ENCODE results near the gene PLK5. TPM values are rescaled to one million over a fixed set of nuclear protein-coding genes. Genes with fewer than 3 reads are reported as not detected.
A peak's percentile ranks its signal among the peaks of the same experiment; 100 is the strongest.

PLK5 gene, protein sequence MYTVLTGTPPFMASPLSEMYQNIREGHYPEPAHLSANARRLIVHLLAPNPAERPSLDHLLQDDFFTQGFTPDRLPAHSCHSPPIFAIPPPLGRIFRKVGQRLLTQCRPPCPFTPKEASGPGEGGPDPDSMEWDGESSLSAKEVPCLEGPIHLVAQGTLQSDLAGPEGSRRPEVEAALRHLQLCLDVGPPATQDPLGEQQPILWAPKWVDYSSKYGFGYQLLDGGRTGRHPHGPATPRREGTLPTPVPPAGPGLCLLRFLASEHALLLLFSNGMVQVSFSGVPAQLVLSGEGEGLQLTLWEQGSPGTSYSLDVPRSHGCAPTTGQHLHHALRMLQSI
- total RNA-seq (2012; rRNA removed) (not detected in 2 replicates), polyA plus RNA-seq (2012; rRNA removed) (0.04 TPM in 1 of 2 replicates, not detected in the other), Bru-seq, nascent RNA (percentile 10 among the genes with signal in this experiment), BruChase-seq, experiment 1, labeled RNA remaining after a 6-hour chase (percentile 18 among the genes with signal in this experiment), BruChase-seq, experiment 2, labeled RNA remaining after a 2-hour chase (percentile 23 among the genes with signal in this experiment)
- 0.05 TPM in 1 of 2 replicates, not detected in the other for polyA plus RNA-seq (2012; cell fraction: cytosol; rRNA removed)
- polyA plus RNA-seq (2012; cell fraction: nucleus; rRNA removed; ENCODE audit: low replicate concordance): 0.76 and 1.1 TPM in 2 replicates
- long read RNA-seq, partial matches to known transcripts: 0 of 1 reads
- long read RNA-seq, other reads (novel, unspliced or antisense): 1 of 1 reads

- no peak within 1 kb of the TSS for H3K9ac ChIP-seq (ENCODE audit: low read depth, low read length)
- H3K14ac ChIP-seq (replicated peaks; ENCODE audit: low read depth, low read length): no peak within 1 kb of the TSS
- CTCF ChIA-PET: interaction anchor here (0.6 kb wide), 1 partner anchor 52 kb away, joined by 3 read pairs; no protein-coding TSS in a partner anchor
- no peaks in the 10 kb centered on the region; the same call in 1 of the 2 replicates for H3K4me1 ChIP-seq (ENCODE audit: control insufficient read depth, insufficient read depth, low read length)
- H3K36me3 ChIP-seq (ENCODE audit: control insufficient read depth, insufficient read depth, low read length): no peaks in the 10 kb centered on the region
- no peaks in the 10 kb centered on the region for H3K9me3 ChIP-seq (ENCODE audit: control insufficient read depth, insufficient read depth, low read length)
- peak within 1 kb of the TSS; percentile 22 for H3K23ac ChIP-seq (ENCODE audit: low read depth, low read length)
- in situ Hi-C loops (cut with MboI; ENCODE audit: low sequenced_read_pairs) (no loop called here), dilution Hi-C loops (cut with HindIII; ENCODE audit: low sequenced_read_pairs, unreplicated experiment) (no loop called here), intact Hi-C loops (cut with micrococcal nuclease) (no loop called here)
- H3K79me1 ChIP-seq (ENCODE audit: low read depth in 1 of 2, low read length in 2 of 2): no peaks in the 10 kb centered on the region
- no TSS peak for BruUV-seq (replicated peaks)
- H2BK15ac ChIP-seq (ENCODE audit: low read depth, low read length): no peak within 1 kb of the TSS
- no peak within 1 kb of the TSS for H2AK5ac ChIP-seq (ENCODE audit: low read depth, low read length)
- no peak within 1 kb of the TSS for H3K4me2 ChIP-seq (ENCODE audit: low read depth, low read length)
- no peak within 1 kb of the TSS for H4K5ac ChIP-seq (ENCODE audit: low read depth, low read length)
- no peak within 1 kb of the TSS for H4K8ac ChIP-seq (ENCODE audit: low read depth in 2 of 2, low read length in 2 of 2)
- no peak within 1 kb of the TSS for H3K56ac ChIP-seq (ENCODE audit: extremely low read depth, insufficient read depth, low read length)
- peak within 1 kb of the TSS; percentile 42 for H2AK9ac ChIP-seq (replicated peaks; ENCODE audit: low read depth, low read length, poor library complexity)
- DNase-seq (no peak), ATAC-seq (ENCODE audit: low read depth) (peak; percentile 36; the same call in 1 of the 2 replicates)
- H3K9me1 ChIP-seq (ENCODE audit: insufficient read depth, low read length): peaks cover 4% of the 10 kb centered on the region; the same call in 1 of the 2 replicates
- H3K27ac ChIP-seq (ENCODE audit: insufficient read depth, low read length): no peak within 1 kb of the TSS
- H3K4ac ChIP-seq (ENCODE audit: low read depth, low read length): no peak within 1 kb of the TSS
- WGBS, 2 experiments (ENCODE audit: extremely low coverage in 2 of 2, insufficient read length in 1 of 2): 18% methylated on average over 17 of the region's 92 CpGs; no CpG with 5 or more reads in 1 of the 2 experiments
- H3K18ac ChIP-seq (ENCODE audit: low read depth, low read length): no peak within 1 kb of the TSS
- POLR2A ChIA-PET (ENCODE audit: unreplicated experiment): no interaction called here
- H2BK5ac ChIP-seq (ENCODE audit: low read depth, low read length, poor library complexity, severe bottlenecking): no peak within 1 kb of the TSS
- peak within 1 kb of the TSS; percentile 58 for H2AFZ ChIP-seq (replicated peaks; ENCODE audit: low read length, poor library complexity)
- no peak within 1 kb of the TSS for H4K91ac ChIP-seq (ENCODE audit: insufficient read depth, low read depth, low read length)
- H4K20me1 ChIP-seq (ENCODE audit: insufficient read depth, low read length): peaks cover 7% of the 10 kb centered on the region; the same call in 1 of the 2 replicates
- H3K27me3 ChIP-seq (ENCODE audit: control insufficient read depth, insufficient read depth, low read length): peaks cover 34% of the 10 kb centered on the region
- H3K4me3 ChIP-seq (ENCODE audit: insufficient read depth, low read depth, low read length): no peak within 1 kb of the TSS
- H2BK20ac ChIP-seq (ENCODE audit: low read depth, low read length): no peak within 1 kb of the TSS
- H2BK120ac ChIP-seq (ENCODE audit: low read depth, low read length): no peak within 1 kb of the TSS
- TF ChIP-seq RAD21 (IDR thresholded peaks at IDR 0.05; ENCODE audit: low read length) (no peak), MXI1 (IDR thresholded peaks at IDR 0.05; ENCODE audit: borderline replicate concordance, low read depth, low read length) (no peak), CHD1 (IDR thresholded peaks at IDR 0.05; ENCODE audit: low read depth, low read length) (no peak), NFE2L2 (IDR thresholded peaks at IDR 0.05; ENCODE audit: low read depth, low read length) (no peak), SMC3 (IDR thresholded peaks at IDR 0.05; ENCODE audit: low read depth, low read length) (no peak), MAFK (IDR thresholded peaks at IDR 0.05; ENCODE audit: low read depth, low read length) (no peak), CEBPB (IDR thresholded peaks at IDR 0.05; ENCODE audit: low read depth, low read length) (no peak), ELK1 (IDR thresholded peaks at IDR 0.05; ENCODE audit: borderline replicate concordance, low read depth, low read length) (no peak), RCOR1 (IDR thresholded peaks at IDR 0.05; ENCODE audit: insufficient replicate concordance, low read length) (no peak), RFX5 (IDR thresholded peaks at IDR 0.05; ENCODE audit: low read depth, low read length) (no peak), BHLHE40 (IDR thresholded peaks at IDR 0.05; ENCODE audit: low read depth, low read length) (no peak)
- TF ChIP-seq, protein P1, sequence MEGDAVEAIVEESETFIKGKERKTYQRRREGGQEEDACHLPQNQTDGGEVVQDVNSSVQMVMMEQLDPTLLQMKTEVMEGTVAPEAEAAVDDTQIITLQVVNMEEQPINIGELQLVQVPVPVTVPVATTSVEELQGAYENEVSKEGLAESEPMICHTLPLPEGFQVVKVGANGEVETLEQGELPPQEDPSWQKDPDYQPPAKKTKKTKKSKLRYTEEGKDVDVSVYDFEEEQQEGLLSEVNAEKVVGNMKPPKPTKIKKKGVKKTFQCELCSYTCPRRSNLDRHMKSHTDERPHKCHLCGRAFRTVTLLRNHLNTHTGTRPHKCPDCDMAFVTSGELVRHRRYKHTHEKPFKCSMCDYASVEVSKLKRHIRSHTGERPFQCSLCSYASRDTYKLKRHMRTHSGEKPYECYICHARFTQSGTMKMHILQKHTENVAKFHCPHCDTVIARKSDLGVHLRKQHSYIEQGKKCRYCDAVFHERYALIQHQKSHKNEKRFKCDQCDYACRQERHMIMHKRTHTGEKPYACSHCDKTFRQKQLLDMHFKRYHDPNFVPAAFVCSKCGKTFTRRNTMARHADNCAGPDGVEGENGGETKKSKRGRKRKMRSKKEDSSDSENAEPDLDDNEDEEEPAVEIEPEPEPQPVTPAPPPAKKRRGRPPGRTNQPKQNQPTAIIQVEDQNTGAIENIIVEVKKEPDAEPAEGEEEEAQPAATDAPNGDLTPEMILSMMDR (conservative IDR thresholded peaks at IDR 0.05; ENCODE audit: low read depth, low read length): no peak
Measured at GRCh38 chr19:1523412-1524286, at the start of gene PLK5. TSS of gene PLK5 (plus strand) at chr19:1524077. CDS start at chr19:1526997, 2,920 bp downstream.

All from IMR-90 (cell line).